Upper lobe of left lung (tissue), 6 donors: Measurements from ENCODE around the gene BOD1. TPM values are rescaled to one million over a fixed set of nuclear protein-coding genes. Genes with fewer than 3 reads are reported as not detected.

Experiments
- ATAC-seq, 2 donors: fragments of 200-7000 bp; cut with Tn5 transposase; one replicate each; pipeline ENCODE4 v1.9.1; 2022; ENCODE audit warnings: mild to moderate bottlenecking in 2 of 2, moderate library complexity in 2 of 2; ENCODE audit not compliant: low FRiP score in 2 of 2
- DNase-seq, 2 donors: peaks; one replicate each; pipeline ENCODE4 v3.0.0-alpha.2; 2019 to 2020
- H3K27ac ChIP-seq, 4 donors: fragments of 200-600 bp; sonication (generic); one replicate each; pipeline ENCODE4 v1.5.1; 2016 to 2019
- H3K27me3 ChIP-seq, 4 donors: fragments of 200-600 bp; sonication (generic); one replicate each; pipeline ENCODE4 v1.5.1; 2017 to 2019
- H3K36me3 ChIP-seq, 4 donors: fragments of 200-600 bp; sonication (generic); one replicate each; pipeline ENCODE4 v1.5.1; 2016 to 2019
- H3K4me1 ChIP-seq, 4 donors: fragments of 200-600 bp; sonication (generic); one replicate each; pipeline ENCODE4 v1.5.1; 2018 to 2019
- H3K4me3 ChIP-seq, 4 donors: fragments of 200-600 bp; sonication (generic); one replicate each; pipeline ENCODE4 v1.5.1; 2017 to 2019; ENCODE audit warnings: mild to moderate bottlenecking in 2 of 4, moderate library complexity in 1 of 4
- H3K9me3 ChIP-seq, 4 donors: fragments of 200-600 bp; sonication (generic); one replicate each; pipeline ENCODE4 v1.5.1; 2018 to 2019
- CTCF ChIP-seq, 6 experiments: fragments of 450-650 bp in 4 of 6; fragments of 200-600 bp in 2 of 6; sonication (generic) in 2 of 6; IDR thresholded peaks; one replicate each; pipeline ENCODE4 v1.5.1; 2016 to 2019; ENCODE audit warnings: antibody characterized with exemption in 6 of 6
- EP300 ChIP-seq, 4 donors: sonication (generic); formaldehyde crosslinking; IDR thresholded peaks; one replicate each; pipeline ENCODE4 v1.5.1; 2017; ENCODE audit warnings: antibody characterized with exemption in 4 of 4, control low read depth in 2 of 4
- POLR2A ChIP-seq, 4 donors: fragments of 450-650 bp; IDR thresholded peaks; one replicate each; pipeline ENCODE4 v1.5.1; 2016 to 2017; ENCODE audit warnings: antibody characterized with exemption in 4 of 4, mild to moderate bottlenecking in 2 of 4
- POLR2AphosphoS5 ChIP-seq, 2 donors: sonication (generic); formaldehyde crosslinking; IDR thresholded peaks; one replicate each; pipeline ENCODE4 v1.5.1; 2017; ENCODE audit warnings: antibody characterized with exemption in 2 of 2
- WGBS, 2 donors: methylation state at CpG; one replicate each; pipeline ENCODE4 v1.1.5; 2017 to 2018; 5-methylcytosine and 5-hydroxymethylcytosine counted together
- total RNA-seq, 6 donors: library from RNA; depleted of rRNA in 4 of 6; stranded (reverse); fragments of >200 nt in 4 of 6; gene quantifications; one replicate each; pipeline versions ENCODE4 v1.1.0 to v1.2.1, GENCODE V29; 2016 to 2021
- donor health status: DM: no; HTN: no; CAD: no; lungs with moderate emphysema.
- donor health status: DM: no; HTN: yes; CAD: no; lungs with severe emphysema.

BOD1 gene
- total RNA-seq, 6 donors from 2014 or later = 21.6 to 50.2 (median 34.1) TPM

GRCh38 chr5:173620784-173621183 is 4.3 kb upstream of the BOD1 start:
- Histone ChIP-seq H3K27me3 (no peaks in the 10 kb centered on the region), H3K9me3 (peaks cover 0 to 3% (median 0%) of the 10 kb centered on the region in 4 donors)
- 63 to 75% methylated on average over 3 of the region's 3 CpGs for WGBS, 2 donors

GRCh38 chr5:173618927-173619519 is 2.6 kb upstream of the BOD1 start:
- H3K4me1 ChIP-seq = peaks cover 21 to 28% (median 24%) of the 10 kb centered on the region in 4 donors
- H3K4me3 ChIP-seq = no peak overlapping the region
- no peak overlapping the region for H3K27ac ChIP-seq
- H3K27me3 ChIP-seq = no peaks in the 10 kb centered on the region
- WGBS, 2 donors = 11 to 13% methylated on average over 7 of the region's 7 CpGs
- ATAC-seq = peak in 1 of 2 donors; percentile 35
- H3K9me3 ChIP-seq = peaks cover 0 to 3% (median 0%) of the 10 kb centered on the region in 4 donors
- DNase-seq = peak in 1 of 2 donors; percentile 35
- TF ChIP-seq CTCF (IDR thresholded peaks at IDR 0.05) = peak; percentile 68 to 91 (median 83)
- TF ChIP-seq EP300 (IDR thresholded peaks at IDR 0.05) = no peak
- no peaks in the 10 kb centered on the region for H3K36me3 ChIP-seq

More at GRCh38 chr5:173620784-173621183, 4.3 kb upstream of the BOD1 start:
- H3K36me3 ChIP-seq = no peaks in the 10 kb centered on the region
- ATAC-seq (no peak), DNase-seq (no peak)
- H3K4me1 ChIP-seq = peaks cover 4 to 11% (median 7%) of the 10 kb centered on the region in 4 donors
- H3K27ac ChIP-seq = no peak overlapping the region
- TF ChIP-seq POLR2A (IDR thresholded peaks at IDR 0.05) (no peak), CTCF (IDR thresholded peaks at IDR 0.05) (no peak), POLR2AphosphoS5 (IDR thresholded peaks at IDR 0.05) (no peak), EP300 (IDR thresholded peaks at IDR 0.05) (no peak)
- no peak overlapping the region for H3K4me3 ChIP-seq

- Histone ChIP-seq H3K4me3 (peak overlapping the region; percentile 63 to 93 (median 80)), H3K36me3 (peaks cover 0 to 23% (median 4%) of the 10 kb centered on the region in 4 donors), H3K27me3 (no peaks in the 10 kb centered on the region), H3K4me1 (peaks cover 27 to 37% (median 32%) of the 10 kb centered on the region in 4 donors), H3K27ac (peak overlapping the region; percentile 89 to 98 (median 91)), H3K9me3 (peaks cover 0 to 3% (median 0%) of the 10 kb centered on the region in 4 donors)
- peak; percentile 78 to 85 for ATAC-seq
- WGBS, 2 donors = 0 to 1% methylated on average over 8 to 45 of the region's 55 CpGs
- DNase-seq = peak; percentile 64 to 93
- peak; percentile 41 to 79 (median 52) for TF ChIP-seq CTCF (IDR thresholded peaks at IDR 0.05)
- peak in 1 of 4 donors; percentile 54 for TF ChIP-seq POLR2A (IDR thresholded peaks at IDR 0.05)
- no peak for TF ChIP-seq EP300 (IDR thresholded peaks at IDR 0.05)
Observed at GRCh38 chr5:173615884-173616576, 420 bp downstream of the BOD1 start.

GRCh38 chr5:173614591-173614990 is 1.9 kb downstream of the BOD1 start:
- no peak overlapping the region for H3K27ac ChIP-seq
- H3K36me3 ChIP-seq = peaks cover 0 to 37% (median 7%) of the 10 kb centered on the region in 4 donors
- no peak for TF ChIP-seq POLR2A (IDR thresholded peaks at IDR 0.05)
- no peak for TF ChIP-seq EP300 (IDR thresholded peaks at IDR 0.05)
- TF ChIP-seq CTCF (IDR thresholded peaks at IDR 0.05) = no peak
- TF ChIP-seq POLR2AphosphoS5 (IDR thresholded peaks at IDR 0.05) = no peak
- H3K9me3 ChIP-seq = peaks cover 0 to 3% (median 0%) of the 10 kb centered on the region in 4 donors
- ATAC-seq = no peak
- no peaks in the 10 kb centered on the region for H3K27me3 ChIP-seq
- peak overlapping the region in 1 of 4 donors; percentile 85 for H3K4me3 ChIP-seq
- no peak for DNase-seq
- WGBS, 2 donors = 74 to 86% methylated on average over 7 of the region's 7 CpGs
- H3K4me1 ChIP-seq = peaks cover 27 to 40% (median 34%) of the 10 kb centered on the region in 4 donors
